ENCODE measurements around the gene WDR1.
A peak's percentile ranks its signal among the peaks of the same experiment; 100 is the strongest.

The WDR1 gene

DNA sequence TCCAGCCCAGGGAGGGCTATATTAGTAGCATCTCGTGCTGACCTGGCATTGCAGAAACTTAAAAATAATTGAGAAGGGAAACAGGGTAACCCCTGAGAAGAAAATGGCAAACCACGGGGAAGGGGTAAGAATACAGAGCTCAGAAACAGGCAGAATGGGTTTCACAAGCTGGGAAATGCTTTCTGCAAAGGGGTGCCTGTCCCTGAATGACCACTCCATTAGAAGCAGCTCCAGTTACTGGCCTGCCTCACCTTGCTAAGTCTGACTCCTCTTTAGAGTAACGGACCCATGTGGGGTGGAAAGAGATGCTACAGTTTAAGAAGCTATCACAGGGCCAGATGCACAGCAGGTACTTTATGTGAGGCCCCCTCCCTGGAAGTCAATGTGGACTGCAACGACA, 2.5 kb downstream of the WDR1 start:
- DNase-seq (ENCODE audit: low spot score) = no peak

GRCh38 chr4:10113362-10114047, 3.1 kb downstream of the WDR1 start:
- DNase-seq (ENCODE audit: low spot score) = no peak

DNA sequence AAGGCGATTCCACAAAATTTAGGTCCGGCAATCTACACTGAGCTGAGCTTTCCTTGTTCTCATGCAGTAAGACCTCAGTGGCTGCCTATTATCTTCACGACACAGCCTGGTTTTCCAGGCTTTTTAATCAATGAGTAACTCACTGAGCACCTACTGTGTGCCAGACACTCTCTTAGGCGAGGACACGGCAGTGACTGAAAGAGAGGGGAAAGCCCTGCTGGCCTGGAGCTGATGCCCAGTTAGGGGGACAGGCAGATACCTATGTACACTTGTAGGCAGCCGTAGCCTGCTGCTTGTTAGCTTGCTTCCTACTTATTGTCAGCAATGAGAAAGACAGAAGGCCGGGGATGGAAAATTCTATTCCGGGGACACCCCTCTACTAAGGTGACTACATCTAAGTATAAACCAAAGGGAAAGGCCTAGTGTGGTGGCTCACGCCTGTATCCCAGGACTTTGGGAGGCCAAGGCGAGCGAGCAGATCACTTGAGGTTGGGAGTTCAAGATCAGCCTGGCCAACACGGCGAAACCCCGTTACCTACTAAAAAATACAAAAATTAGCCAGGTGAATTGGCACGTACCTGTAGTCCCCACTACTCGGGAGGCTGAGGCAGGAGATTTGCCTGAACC, 3.8 kb downstream of the WDR1 start:
- DNase-seq (ENCODE audit: low spot score) = no peak

DNA sequence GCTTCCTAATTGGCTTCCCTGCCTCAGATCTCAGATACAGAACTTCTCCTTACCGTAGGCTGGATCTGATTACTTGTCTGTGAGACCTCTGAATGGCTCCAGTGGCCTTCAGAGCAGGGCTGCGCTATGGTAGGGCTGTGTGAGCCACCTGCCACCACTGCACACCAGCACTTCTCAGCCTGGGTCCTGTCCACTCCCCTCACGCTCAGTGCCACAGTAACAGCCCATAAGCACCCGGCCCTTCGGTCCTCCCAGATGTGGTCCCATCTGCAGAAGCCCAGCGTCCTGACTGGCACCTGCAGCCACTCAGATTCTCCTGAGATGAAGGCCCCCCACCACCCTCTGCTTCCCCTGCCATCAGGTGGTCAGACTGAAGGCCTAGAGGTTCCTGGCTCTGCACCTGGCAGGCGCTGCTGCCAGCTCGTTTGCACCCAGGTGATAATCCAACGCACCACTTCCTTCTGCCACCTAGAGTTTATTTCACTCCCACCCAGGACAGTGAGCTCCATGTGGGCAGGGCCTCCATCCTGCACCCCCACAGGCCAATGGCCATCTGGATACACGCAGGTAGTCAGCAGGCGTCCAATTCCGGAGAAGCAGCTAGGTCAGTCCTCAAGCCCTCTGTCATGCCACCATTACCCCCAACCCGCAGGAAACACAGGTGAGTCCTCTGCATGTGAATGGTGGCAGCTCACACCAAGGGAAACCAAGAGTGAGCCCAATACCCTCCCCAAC, 5.4 kb downstream of the WDR1 start:
- DNase-seq (ENCODE audit: low spot score) = no peak

GRCh38 chr4:10109995-10110670, 6.5 kb downstream of the WDR1 start:
- DNase-seq (ENCODE audit: low spot score) = no peak

DNA sequence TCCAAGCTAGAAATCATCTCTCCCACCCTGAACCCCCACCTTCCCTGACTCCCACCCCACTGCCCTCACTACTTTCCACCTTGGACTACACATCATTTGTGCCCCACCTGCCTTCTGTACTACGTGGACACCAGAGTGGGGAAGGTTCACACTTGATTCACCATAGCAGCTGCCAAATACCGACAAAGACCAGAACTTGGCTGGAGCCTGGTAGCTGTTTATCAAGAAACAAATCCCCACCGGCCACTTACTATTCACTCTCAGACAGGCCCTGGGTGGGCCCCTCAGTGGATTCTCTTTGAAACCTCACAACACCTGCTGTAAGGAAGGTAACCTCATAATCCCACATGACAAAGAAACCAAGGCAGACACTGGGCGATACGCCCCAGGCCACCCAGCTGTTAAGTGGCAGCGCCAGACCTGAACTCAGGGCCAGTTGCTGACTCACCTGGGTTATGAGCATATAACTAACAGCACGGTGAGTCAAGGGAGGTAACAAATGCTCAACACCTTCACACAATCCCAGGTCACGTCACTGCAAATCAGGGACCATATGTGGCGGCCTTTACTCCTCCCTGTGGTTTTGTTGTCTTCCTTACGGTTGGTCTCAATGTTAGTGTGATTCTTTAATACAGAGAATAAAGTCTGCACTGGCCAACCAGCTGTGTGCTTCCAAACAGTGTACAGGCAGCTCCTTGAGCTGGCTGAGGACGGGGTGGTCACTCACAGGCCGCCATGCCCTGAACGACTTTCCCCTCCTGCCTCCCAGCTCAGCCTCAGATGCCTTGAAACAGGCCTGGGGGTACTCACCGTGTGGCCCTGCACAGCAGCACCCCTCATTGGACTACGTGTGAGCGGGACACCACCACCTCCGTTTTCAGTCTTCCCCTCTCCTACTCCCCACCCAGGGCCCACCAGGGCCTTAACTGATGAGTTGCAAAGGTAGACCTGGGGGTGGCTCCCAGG, 7.5 kb downstream of the WDR1 start:
- no peak for DNase-seq (ENCODE audit: low spot score)

GRCh38 chr4:10108391-10108790, 8.2 kb downstream of the WDR1 start:
- no peak for DNase-seq (ENCODE audit: low spot score)

DNA sequence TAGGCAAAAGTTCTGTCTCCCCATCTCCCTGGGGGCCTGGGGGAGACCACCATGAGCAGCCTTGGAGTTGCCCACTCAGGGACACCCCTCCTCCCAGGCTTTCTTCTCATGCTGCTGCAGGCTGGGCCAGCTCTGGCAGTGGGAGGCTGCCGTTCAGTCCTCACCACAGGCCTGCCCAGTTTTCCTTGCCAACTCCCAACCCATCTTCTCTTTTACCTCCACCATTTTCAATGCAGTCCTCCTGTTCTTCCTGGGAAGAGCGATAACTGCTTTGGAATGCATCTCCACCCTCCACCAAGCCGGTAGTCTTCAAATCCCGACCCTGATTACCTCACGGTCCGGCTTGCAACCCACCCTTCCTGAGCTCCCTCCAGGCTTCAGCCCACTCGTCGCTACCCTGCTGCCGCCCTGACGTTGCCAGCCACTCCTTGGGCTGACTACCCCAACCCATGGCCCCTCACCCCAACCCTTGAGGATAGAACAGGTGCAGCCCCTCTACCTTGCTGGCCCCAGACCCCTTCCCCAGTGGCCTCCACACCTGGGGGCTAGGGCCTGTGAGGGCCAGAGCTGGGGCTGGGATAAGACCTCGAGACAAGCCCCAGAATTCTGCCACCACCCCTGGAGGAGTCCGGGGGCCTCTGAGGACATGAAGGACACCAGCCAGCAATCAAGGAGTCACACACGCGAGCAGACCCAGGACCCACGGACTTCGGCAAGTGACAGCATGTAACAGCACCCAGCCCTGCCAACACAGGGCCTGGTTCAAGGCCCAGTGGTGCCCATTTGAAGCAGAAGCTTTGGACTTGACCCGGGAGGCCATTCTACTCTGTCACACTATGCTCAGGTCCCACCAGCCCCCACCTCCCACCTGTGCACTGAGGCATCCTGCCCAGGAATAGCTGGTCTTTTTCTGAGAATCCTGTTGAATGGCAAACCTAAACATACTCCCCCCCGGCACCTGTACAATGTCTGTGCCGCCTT, 9.2 kb downstream of the WDR1 start:
- no peak for DNase-seq (ENCODE audit: low spot score)

GRCh38 chr4:10106421-10107039, 10.1 kb downstream of the WDR1 start:
- peak; percentile 88 for DNase-seq (ENCODE audit: low spot score)

GRCh38 chr4:10105920-10106319, 10.7 kb downstream of the WDR1 start:
- no peak for DNase-seq (ENCODE audit: low spot score)

GRCh38 chr4:10105421-10105820, 11.2 kb downstream of the WDR1 start:
- DNase-seq (ENCODE audit: low spot score) = no peak

GRCh38 chr4:10104991-10105276, 11.7 kb downstream of the WDR1 start:
- no peak for DNase-seq (ENCODE audit: low spot score)

DNA sequence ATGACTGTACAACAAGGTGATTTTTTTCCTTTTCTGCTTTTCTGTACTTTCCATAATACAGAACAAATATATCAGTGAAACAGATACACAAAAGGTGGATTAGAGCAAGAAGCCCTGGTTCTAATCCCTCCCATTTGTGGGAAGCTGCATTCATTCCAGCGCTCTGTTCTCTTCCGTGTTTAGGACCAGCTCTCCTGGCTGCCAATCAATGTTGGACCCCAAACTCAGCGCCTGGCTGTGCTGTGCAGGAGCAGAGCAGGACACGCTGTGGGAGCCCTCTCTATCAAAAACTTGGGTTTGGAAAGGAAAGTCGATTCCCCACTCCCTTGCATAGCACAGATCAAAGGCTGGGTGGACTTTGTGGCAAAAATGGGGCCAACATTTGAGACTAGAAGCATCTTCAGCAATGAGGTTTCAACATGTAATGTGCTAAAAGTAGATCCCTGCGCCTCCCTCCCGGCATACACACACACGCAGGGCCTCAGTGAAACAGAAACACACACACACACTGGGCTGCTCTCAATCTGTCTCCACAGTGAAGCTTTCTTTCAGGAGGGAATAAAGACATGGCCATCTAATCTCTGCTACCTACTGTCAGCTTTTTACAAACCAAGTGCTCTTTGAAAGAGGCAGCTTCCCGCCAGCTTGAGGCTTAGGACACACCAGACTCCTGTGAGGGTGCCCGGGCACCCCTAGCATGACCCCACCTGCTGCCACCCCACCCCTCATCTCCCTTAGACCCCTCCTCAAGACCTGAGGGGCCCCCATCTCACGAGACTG, 12.2 kb downstream of the WDR1 start:
- no peak for DNase-seq (ENCODE audit: low spot score)

DNA sequence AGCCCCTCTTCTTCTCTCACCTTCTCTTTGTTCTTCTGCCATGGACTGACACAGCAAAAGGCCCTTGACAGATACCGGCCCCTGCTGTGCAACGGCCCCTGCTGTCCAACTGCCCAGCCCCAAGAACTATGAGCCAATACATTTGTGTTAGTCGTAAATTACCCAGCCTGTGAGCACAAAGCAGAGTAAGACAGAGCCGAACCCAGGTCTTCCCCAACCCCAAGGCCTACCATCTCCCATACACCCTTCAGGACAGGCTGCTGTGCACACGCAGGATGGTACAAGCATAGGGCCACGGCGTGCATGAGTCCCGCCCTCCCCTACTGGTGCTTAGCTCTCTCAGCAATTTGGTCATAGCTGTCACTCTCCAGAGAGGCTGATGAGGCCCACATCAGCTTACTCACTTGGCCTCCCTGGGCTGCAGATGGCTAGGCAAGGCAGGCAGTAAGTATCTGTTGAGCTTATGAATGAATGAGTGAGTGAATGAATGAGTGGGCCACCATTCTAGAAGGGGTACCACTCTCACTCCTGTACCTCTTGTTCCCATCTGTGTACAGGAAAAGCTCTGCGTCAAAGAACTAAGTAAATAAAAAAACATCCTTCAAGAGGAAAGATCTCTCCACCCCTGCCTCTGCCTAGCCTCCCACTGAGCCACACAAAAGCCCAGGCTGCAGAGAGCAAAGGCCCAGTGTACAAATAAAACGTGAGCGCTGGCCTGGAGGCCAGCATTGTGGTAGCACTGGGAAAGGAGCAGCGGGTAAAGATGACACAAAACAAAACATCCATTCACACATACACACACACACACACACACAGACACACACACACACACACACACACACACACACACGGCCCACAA, 13.9 kb downstream of the WDR1 start:
- DNase-seq (ENCODE audit: low spot score) = no peak

DNA sequence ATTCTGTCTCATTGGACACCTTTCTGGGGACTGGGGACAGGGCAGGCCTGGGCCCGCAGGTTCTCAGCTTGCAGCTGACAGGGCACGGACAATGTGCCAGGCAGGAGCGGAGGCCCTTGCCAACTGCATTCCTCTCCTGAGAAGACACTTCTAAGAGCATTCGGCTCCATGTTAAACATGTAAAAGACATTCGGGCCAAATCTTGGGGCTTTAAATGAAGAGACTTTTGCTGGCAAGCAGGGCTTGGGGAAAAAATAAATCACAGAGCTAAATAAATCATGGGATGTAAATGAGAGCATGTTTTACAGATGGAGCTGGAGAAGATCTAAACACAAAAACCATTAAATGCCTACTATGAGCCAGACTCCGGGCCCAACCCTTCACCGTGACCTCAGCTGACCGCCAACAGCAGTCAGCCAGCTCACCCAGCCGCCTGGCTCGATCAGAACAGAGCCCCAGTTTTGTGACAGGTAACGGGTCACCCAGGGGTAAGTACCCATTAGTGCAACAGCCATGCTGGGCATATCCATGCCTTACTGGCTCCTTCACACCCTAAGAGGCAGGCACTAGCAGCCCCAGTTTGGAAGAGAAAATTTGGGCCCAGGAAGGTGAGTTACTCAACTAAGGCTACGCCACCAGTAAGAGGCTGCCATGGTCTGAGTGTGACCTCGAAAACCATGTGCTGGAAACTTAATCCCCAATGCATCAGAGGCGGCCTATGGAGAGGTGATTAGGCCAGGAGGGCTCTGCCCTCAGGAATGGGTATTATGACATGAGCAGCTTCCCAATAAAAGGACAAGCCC, 14.7 kb downstream of the WDR1 start:
- no peak for DNase-seq (ENCODE audit: low spot score)

- DNase-seq (ENCODE audit: low spot score) = no peak
These were observed 15.8 kb downstream of the WDR1 start for GRCh38 chr4:10100734-10101216.

Measured in COLO829 (cell line).